HG03342 (cell line): ENCODE data around the gene TULP4.
"Not testable (repeated sequence)": the region's sequence is repeated elsewhere in the genome, so short reads cannot be mapped to it uniquely, and the experiment has no call there.

Experiments
- ATAC-seq: cut with Tn5 transposase; IDR thresholded peaks from one replicate; pipeline ENCODE4 v1.9.1; 2021; ENCODE audit warnings: mild to moderate bottlenecking, moderate library complexity; ENCODE audit not compliant: unreplicated experiment

The TULP4 gene

DNA sequence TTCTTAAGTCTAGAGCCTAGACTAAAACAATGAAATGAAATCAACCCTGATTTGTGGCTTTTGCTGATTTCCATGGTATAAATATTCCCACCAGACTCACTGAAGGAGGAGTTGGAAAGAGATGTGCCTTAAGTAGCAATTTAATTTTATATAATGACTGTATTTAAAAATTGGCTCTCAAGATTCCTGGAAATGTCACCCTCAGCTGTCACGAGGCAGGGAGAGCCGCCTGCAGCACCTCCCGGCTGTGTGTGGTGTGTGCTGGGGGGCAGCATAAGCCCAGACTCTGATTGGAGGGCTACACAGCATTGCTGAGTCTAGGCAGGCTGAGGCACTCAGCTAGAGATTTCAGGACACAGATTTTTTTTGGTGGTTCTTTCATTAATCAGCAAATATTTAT lies 207.0 kb downstream of the TULP4 start:
- ATAC-seq, result no peak

DNA sequence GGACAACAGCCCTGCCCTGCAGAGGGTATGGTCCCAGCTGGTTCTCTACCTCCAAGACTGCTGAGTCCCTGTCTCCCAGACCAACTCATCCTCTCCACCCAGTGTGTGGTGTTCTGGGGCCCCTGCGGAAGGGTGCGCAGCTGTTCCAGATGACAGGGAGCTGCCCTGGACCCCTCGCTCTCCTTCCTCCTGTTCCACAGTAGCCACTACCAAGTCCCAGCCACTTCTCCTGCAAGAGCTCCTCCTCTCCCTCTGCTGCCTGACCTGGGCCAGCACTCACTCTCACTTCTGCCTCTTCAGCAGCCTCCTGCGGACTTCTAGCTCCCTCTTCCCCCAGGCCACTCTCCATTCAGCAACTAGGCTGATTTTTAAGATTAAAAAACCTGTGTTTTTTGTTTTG lies 207.5 kb downstream of the TULP4 start:
- ATAC-seq, result no peak

DNA sequence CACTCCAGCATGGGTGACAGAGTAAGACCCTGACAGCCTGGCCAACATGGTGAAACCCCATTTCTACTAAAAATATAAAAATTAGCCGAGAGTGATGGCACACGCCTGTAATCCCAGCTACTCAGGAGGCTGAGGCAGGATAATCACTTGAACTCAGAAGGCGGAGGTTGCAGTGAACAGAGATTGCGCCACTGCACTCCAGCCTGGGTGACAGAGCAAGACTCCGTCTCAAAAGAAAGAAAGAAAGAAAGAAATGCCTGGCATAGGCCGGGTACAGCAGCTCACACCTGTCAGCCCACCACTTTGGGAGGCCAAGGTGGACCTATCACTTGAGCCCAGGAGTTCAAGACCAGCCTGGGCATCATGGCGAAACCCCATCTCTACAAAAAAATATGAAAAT lies 208.7 kb downstream of the TULP4 start:
- ATAC-seq, result not testable (repeated sequence)

DNA sequence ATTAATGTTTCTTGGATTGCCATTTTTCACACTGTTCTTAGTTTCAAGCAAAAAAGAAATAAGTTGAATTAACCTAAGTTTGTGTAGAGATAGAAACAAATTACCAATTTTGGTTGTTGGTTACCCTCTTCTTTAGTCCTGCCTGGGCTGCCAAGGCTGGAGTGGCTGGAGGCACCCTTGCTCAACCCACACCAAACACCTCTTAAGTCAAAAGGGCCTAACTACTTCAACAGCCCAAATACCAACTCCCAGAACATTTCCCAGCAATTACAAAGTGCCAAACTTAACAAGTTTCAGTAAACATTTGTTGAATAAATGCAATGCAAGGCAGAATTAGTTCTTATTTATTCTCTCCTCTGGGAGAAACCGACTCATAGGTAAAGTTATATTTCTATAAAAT lies 209.5 kb downstream of the TULP4 start:
- ATAC-seq, result no peak

DNA sequence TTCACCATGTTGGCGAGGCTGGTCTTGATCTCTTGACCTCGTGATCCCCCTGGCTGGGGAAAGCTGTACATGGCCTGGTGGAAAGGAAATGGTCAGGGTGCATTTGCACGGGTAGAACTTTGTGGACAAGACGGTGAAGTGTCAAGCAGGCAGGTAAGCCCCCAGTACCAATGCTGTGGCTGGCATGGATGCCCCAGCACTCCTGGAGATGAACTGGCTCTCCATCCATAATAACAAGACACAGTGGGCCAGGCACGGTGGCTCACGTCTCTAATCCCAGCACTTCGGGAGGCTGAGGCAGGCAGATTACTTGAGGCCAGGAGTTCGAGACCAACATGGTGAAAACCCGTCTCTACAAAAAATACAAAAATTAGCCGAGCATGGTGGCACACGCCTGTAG lies 210.4 kb downstream of the TULP4 start:
- no peak for ATAC-seq

DNA sequence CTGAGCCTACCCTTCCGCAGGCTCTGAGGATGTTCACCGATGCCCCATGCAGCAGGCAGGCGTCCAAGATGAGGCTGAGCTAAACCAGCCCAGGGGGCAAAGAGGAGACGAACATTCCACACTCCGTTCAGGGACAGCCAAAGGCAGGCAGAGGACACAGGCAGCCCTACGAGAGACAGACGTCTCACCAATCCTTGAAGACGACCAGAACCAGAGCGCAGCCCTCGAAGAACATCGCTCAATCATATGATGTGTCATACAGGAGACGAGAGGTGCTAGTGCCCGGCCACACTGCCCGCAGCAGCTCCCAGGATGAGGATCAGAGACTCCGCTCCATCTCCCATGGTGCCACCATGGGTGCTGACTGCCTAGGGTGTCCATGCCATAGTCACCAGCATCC lies 212.0 kb downstream of the TULP4 start:
- ATAC-seq, result no peak

DNA sequence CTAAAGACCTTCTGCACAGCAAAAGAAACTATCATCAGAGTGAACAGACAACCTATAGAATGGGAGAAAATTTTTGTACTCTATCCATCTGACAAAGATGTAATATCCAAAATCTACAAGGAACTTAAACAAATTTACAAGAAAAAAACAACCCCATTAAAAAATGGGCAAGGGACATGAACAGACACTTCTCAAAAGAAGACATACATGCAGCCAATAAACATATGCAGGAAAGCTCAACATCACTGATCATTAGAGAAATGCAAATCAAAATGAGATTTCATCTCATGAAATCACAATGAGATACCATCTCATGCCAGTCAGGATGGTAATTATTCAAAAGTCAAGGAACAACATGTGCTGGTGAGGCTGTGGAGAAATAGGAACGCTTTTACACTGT lies 215.6 kb downstream of the TULP4 start:
- ATAC-seq, result not testable (repeated sequence)

DNA sequence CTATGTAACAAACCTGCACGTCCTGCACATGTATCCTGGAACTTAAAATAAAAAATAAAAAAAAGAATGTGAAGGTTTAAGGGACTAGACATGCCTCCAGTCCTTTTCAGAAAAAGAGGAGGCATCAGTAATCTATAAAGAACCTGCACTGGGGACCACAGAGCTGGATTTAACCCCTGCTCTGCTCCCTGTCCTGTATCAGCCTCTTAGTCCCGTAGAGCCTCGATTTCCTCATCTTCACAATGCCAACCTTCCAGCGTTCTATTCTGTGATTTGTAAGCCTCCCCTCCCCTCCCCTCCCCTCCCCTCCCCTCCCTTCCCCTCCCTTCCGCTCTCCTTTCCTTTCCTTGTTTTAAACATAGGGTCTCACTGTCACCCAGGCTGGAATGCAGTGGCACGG lies 216.6 kb downstream of the TULP4 start:
- no peak for ATAC-seq

DNA sequence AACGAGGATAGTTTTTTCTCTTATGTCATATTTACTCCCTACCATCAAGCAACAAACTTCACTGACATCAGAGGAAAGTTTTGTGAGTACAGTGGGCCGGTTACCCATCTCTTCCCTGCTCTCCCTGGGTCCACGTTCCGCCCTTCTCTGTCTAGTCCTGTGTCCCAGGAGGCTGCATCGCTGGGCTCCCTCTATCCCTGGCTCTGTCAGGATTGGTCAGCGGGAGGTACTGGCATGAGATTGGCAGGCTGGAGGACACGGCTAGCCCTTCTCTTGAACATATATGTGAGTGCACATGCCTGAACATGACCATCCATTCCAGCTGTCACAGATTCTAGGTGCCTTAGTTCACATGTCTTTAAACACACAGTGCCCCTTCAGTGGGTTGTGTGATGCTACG lies 217.4 kb downstream of the TULP4 start:
- ATAC-seq, result no peak

DNA sequence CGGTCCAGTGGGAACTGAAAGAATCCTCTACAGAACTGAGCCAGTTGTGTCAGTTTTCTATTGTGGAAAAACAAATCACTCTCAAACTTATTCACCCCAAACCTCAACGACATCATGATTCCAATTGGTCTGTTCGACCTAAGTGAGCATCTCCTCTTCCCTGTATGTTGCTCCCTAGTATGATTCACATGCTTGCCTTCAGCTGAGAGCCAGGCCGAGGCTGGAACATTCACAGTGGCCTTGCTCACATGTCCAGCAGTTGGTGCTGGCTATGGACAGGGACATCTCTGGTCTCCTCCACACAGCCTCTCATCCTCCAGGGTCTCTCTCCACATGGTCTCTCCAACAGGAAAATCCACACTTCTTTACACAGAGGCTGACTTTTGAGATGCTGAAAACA lies 219.3 kb downstream of the TULP4 start:
- ATAC-seq, result no peak

DNA sequence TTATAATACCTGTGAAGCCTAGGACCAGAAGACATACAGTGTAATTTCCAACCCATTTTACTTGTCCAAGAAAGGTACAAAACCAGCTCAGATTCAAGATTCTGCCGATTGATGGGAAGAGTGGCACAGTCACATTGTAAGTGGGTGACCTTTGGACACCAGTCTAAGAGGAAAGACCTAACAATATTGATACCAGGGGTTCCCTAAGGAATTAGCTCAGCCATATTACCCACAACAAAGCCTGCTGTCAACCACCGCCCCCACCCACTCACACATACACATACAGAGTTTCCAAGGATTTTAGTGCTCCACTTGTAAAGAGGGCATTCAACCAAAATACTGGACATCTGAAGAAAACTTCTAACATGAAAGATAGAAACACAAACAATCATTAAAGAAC lies 219.7 kb downstream of the TULP4 start:
- no peak for ATAC-seq

DNA sequence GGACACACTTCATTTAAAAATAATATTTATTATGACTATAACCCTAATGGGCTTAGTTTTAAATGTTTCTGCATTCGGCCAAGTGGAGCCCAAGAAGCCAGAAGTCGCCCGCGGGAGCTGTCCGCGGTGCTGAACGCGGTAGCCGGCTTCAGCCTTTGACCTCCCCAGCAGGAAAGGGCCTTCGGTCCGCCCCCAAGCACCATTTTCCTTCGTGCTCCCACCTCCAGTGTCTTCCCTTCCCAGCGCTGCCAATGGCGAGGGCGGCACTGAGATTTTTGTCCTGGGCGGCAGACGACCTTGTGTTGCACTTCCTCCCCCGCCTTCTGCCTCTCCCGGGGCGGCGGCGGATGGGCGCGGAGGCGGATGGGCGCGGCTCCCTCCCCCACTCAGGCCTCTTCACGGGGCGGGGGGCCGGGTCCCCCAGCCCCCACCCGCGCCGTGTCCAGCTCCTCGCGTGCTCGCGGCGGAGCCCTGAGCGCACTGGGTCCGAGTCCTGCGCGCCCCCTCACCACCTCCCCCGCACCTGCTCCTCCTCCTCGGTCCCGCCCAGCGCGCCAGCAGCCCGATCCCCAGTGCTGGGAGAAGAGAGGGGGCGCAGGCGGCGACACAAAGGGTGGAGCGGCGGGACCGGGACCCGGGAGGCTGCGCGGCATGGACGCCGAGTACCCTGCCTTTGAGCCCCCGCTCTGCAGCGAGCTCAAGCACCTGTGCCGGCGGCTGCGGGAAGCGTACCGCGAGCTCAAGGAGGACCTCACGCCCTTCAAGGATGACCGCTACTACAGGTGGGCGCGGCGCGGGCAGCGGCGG lies 224.0 kb downstream of the TULP4 start:
- no peak for ATAC-seq

DNA sequence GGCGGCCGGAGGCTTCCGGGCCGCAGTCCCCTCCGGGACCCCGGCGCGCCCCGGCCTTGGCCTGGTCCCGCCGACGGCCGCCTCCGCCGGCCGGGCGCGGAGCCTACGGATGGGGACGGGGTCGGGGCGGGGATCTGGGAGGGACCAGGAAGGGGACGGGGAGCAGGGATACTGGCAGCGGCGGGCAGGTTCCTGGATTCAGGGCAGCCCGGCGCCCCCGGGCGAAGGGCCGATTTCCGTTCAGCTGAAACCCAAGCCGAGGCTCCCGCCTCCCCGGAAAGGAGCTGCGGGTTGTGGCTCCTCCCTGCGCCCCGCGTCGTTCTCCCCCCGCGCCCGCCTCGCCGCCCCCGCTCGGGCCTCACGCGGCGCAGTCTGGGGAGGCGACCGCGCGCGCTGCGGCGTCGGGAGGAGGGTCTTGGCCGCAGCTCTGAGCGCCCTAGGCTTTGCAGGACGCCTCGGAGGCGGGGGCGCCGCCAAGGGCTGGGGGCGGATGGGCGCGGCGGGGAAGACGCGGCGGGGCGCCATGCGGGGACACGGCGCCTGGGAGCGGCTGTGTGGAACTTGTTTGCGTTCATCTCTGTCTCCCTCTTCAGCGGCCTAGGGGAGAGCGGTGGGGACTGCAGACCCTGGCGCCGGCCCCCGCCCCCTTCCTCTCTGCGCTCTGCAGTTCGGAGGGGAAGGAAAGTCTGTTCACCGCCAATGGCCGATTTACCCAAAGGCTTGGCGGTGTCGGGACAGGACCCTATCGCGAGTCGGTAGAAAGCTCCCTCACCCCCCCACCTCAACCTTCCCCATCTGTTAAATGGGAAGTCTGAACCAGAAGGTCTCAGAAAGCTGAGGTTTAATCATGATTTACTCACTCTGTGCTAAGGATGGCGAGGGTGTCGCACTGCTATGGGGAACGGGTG lies 224.9 kb downstream of the TULP4 start:
- ATAC-seq, result no peak

DNA sequence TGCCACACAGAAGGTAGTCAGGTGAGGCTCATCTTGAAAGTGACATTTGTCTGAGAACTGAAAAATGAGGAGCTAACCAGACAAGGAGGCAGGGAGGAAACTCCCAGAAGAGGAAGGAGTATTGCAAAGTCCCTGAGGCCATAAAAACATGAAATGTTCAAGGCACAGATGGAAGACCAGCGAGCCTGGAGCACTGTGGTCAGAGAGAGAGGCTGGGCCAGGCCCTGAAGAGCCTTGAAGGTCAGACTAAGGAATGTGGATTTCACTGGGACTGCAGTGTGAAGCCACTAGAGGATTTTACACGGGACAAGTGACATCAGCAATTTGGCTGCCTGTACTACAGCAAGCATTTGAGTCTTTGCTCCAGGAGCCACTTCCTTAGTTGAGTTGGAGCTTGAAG lies 226.5 kb downstream of the TULP4 start:
- no peak for ATAC-seq

DNA sequence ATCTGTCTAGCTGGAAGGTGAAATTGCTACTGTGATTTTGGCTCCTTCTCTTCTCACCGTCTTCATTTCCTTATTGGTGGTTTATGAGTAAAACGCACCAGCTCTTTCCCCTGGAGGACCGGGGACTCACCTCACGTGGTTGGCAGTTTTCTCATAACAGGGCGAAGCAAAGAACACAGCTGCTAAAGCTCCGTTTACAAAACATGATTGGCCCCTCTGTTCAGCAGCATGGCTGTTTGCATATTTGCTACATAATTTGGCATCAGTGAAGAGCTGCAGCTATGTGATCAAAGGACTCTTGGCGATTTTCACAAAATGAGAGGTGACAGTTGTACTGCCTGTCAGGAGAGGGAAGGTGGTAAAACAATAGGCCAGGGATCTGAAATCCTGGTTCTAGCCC lies 227.1 kb downstream of the TULP4 start:
- no peak for ATAC-seq

DNA sequence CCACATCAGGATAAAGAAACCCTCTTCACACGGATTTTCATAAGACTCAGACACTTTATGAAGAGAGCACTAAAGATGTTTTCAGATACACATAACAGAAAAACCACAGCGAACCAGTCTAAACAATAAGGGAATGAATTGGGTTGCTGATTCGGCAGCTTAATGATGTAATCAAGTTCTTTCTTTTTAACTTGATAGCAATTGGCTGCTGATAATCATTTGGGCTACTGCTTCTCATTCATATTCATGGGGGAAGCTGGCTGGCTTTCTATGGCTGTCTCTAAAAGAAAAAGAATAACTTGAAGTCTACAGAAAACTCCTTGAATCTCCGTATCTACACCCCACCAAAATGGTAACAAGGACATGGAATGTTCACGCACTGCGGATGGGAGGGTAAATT lies 227.6 kb downstream of the TULP4 start:
- no peak for ATAC-seq

DNA sequence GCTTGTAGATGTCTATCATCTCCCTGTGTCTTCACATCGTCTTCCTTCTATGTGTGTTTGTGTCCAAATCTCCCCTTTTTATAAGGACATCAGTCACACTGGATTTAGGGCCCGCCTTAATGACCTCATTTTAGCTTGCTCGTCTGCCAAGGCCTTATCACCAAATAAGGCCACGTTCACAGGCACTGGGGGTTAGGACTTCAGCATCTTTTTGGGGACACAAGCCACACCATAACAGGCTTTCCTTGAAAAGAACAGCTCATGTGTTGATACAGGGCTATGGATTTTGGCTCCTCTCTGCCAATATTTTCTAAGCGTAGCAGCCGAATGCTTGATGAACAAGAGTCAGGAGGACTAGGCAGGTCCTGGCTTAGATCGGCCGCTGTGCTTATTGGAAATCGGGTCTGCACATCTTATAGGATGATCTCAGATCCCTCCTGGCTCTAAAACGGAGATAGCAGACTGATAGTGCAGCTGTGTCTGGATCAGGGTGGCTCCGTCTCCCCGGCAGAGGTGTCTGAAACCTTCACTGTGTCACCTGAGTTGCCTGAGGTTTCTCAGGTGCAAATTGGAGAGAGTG lies 231.4 kb downstream of the TULP4 start:
- ATAC-seq, result no peak

DNA sequence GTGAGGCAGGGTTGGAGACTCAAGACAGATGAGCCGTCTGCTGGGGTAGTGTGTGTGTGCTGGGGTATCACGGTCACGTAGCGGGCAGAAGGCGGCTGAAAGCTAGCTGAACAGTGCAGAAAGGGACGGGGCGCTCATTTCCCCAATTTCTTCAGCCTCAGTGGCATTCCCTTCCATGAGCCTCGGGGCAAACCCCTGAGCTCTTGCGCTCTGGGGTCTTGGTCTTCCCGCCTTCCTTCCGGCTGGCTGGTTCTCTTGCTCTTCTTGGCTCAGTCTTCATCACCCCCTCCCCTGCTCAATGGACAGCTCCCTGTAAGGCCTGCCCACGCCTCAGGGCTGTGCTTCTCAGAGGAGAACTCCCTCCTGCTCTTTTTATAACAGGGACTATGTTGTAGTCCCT lies 232.2 kb downstream of the TULP4 start:
- no peak for ATAC-seq

DNA sequence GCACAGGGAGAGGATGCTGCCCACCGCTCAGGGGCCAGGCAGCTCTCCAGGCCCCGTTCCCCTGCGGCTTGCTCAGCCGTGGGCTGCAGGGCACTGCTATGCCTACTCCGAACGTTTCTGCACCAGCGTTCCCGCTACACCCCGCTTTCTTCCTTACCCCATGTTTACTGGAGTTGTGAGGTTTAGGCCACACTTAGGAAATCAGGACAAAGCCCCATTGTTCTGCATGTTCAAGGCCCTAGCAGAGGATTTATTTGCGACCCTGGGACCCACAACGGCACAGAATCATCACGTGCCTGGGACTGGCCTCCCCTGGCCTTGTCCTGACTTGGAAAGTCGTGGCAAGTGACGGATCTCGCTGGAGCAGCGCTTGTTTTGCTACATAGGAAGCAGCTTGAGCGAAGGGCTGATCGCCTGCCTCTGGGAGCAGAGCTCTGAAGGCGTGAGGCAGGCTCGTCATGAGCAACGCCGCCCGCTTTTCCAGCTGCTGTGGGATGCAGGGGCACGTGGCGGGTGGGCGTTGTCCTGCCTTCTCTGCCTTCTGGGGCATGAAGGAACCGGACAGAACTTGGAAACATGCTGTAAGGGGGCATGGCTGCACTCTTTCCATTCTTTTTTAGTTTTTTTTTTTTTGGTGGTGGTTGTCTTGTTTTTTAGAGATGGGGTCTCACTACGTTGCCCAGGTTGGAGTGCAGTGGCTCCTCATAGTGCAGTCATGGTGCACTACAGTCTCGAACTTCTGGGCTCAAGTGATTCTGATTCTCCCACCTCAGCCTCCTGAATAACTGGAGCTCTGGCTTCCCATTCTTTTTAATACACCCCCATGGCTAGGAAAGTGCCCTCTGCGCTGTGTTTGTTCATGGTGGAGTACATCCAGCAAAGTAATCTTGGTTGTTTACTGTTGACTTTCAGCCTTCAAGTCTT lies 233.0 kb downstream of the TULP4 start:
- ATAC-seq, result no peak

DNA sequence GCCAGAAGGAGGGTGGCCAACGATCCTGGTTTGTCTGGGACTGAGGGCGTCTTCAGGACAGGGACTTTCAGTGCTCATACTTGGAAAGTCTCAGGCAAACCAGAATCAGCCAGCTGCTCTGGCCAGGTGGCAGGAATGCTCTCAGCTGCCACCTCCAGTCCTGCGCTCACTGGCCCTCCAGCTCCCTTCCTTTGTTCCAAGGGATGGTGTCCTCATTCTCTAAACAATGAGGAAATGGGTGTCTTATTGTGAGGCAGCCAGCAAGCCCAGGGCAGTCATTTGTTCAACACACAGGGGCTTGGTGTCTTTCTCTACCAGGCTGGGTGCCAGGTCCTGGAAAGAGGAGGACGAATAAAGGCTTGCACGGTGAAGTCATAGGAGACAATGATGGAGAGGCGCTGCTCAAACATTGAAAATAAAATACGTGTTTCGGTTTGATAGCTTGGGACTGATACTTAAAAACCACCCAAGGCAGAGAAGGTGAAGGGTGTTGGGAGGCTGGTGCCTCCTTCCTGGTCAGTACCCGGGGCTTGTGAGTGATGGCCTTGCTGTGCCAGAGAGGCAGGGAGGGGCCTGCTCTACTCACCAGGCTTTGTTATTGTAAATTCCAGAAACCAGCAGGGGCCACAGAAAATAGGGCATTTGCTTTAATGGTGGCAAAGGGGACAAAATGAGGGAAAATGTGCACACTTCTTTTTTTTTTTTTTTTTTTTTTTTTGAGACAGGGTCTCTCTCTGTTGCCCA lies 236.3 kb downstream of the TULP4 start:
- ATAC-seq, result no peak
